NCI-H510A (cell line): ENCODE results near the gene HIPK4.
A peak's percentile ranks its signal among the peaks of the same experiment; 100 is the strongest.
"Not testable (repeated sequence)": the region's sequence is repeated elsewhere in the genome, so short reads cannot be mapped to it uniquely, and the experiment has no call there.

Experiments
- DNase-seq: peaks from one replicate; lab custom pipeline; 2025; lab: John Stamatoyannopoulos, UW

HIPK4 gene

GRCh38 chr19:40390084-40390742 is at the start of gene HIPK4:
Gene HIPK4 (minus strand): TSS chr19:40390181. CDS start chr19:40389902, 279 bp downstream.
- DNase-seq, result no peak

GRCh38 chr19:40438284-40438683 is 48.3 kb upstream of the HIPK4 start:
- DNase-seq, result no peak

- DNase-seq, result peak; percentile 83
Observed at GRCh38 chr19:40433391-40434216, 43.6 kb upstream of the HIPK4 start.

- not testable (repeated sequence) for DNase-seq
Observed at GRCh38 chr19:40432760-40433159, 42.8 kb upstream of the HIPK4 start.

GRCh38 chr19:40431698-40432097 is 41.7 kb upstream of the HIPK4 start:
- DNase-seq, result no peak

GRCh38 chr19:40430242-40430641 is 40.3 kb upstream of the HIPK4 start:
- DNase-seq, result not testable (repeated sequence)

GRCh38 chr19:40428197-40428596 is 38.2 kb upstream of the HIPK4 start:
- not testable (repeated sequence) for DNase-seq

GRCh38 chr19:40425450-40426287 is 35.7 kb upstream of the HIPK4 start, which contains the start of gene SERTAD1:
Gene SERTAD1 (minus strand): TSS chr19:40425992. CDS start chr19:40423546, 2,446 bp downstream.
- DNase-seq, result peak; percentile 97

GRCh38 chr19:40424637-40425449 is 34.9 kb upstream of the HIPK4 start:
- no peak for DNase-seq

GRCh38 chr19:40423938-40424337 is 34.0 kb upstream of the HIPK4 start:
- no peak for DNase-seq

- no peak for DNase-seq
Observed at GRCh38 chr19:40422748-40423566, 33.0 kb upstream of the HIPK4 start.

- DNase-seq, result no peak
Observed at GRCh38 chr19:40421993-40422747, 32.2 kb upstream of the HIPK4 start.

GRCh38 chr19:40420766-40421765 is 31.1 kb upstream of the HIPK4 start:
- DNase-seq, result peak; percentile 73

- DNase-seq, result no peak
Observed at GRCh38 chr19:40420451-40420765, 30.4 kb upstream of the HIPK4 start.

- DNase-seq, result no peak
Observed at GRCh38 chr19:40419780-40420179, 29.8 kb upstream of the HIPK4 start.

GRCh38 chr19:40419066-40419612 is 29.2 kb upstream of the HIPK4 start:
- DNase-seq, result no peak

GRCh38 chr19:40418040-40418439 is 28.1 kb upstream of the HIPK4 start:
- no peak for DNase-seq

- no peak for DNase-seq
Observed at GRCh38 chr19:40417643-40417981, 27.6 kb upstream of the HIPK4 start.
